ENCODE data around the gene GNAQ.

GNAQ gene

DNA sequence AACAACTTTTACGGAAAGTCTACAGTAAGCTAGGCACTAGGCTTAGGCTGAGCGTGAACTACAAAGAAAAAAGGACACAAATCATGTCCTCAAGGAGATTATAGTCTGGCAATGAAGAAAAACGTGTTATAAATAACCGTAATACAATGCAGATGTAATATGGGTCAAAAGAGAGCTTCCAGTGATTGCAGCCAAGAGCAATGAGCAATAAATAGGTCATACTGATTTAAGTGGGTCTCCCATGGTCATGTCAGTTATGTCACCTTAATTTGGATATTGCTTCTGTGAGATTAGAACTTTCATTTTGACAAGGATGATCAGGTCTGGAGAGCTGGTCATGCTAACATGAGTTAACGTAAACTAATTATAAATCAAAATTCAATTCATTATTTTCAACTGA, 224.9 kb downstream of the GNAQ start:
- DNase-seq (ENCODE audit: low spot score), result no peak
- no peak for TF ChIP-seq CTCF (IDR thresholded peaks at IDR 0.05)
- Histone ChIP-seq H3K27ac (peak overlapping the region in 1 of 2 donors; percentile 40), H3K4me3 (no peak overlapping the region)

GRCh38 chr9:77805810-77806209, 225.8 kb downstream of the GNAQ start:
- H3K27ac ChIP-seq, result no peak overlapping the region
- H3K4me3 ChIP-seq, result no peak overlapping the region
- no peak for TF ChIP-seq CTCF (IDR thresholded peaks at IDR 0.05)
- no peak for DNase-seq (ENCODE audit: low spot score)

- no peak for DNase-seq (ENCODE audit: low spot score)
- Histone ChIP-seq H3K27ac (no peak overlapping the region), H3K4me3 (no peak overlapping the region)
- TF ChIP-seq CTCF (IDR thresholded peaks at IDR 0.05), result no peak
Observed at GRCh38 chr9:77803423-77803822, 228.2 kb downstream of the GNAQ start.

GRCh38 chr9:77802515-77803293, 228.9 kb downstream of the GNAQ start:
- no peak for TF ChIP-seq CTCF (IDR thresholded peaks at IDR 0.05)
- Histone ChIP-seq H3K4me3 (no peak overlapping the region), H3K27ac (no peak overlapping the region)
- DNase-seq (ENCODE audit: low spot score), result no peak

- Histone ChIP-seq H3K27ac (no peak overlapping the region), H3K4me3 (no peak overlapping the region)
- no peak for TF ChIP-seq CTCF (IDR thresholded peaks at IDR 0.05)
- no peak for DNase-seq (ENCODE audit: low spot score)
Observed at GRCh38 chr9:77802064-77802463, 229.5 kb downstream of the GNAQ start.

DNA sequence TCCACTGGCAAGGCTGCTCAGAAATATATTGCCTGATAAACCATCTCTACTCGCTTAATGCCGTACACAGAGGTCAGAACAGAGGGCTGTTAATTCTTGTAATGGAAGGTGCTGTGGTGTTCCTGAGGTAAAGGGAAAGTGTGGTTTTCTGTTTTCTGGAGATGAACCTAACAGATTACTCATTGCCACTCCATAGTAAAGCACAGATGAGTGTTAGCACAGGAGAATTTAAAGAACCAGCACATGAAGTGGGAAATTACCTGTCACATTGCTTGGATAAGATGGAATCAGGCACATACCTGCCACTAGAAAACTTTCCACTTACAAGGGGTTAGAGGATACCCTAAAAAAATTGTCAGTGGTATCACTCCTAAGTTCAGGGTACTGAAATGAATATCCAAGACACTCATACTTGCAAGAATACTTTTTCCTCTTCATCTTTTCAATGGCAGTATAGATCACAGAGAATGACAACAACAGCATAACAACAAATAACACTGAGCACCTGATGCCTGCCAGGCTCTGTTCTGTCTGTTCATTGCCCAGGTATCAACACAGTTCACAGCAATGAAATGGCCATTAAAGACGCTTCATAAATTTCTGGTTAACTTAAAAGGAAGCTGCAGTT, 230.6 kb downstream of the GNAQ start:
- no peak overlapping the region for H3K27ac ChIP-seq
- no peak for TF ChIP-seq CTCF (IDR thresholded peaks at IDR 0.05)
- no peak overlapping the region for H3K4me3 ChIP-seq
- no peak for DNase-seq (ENCODE audit: low spot score)

GRCh38 chr9:77798140-77798539, 233.5 kb downstream of the GNAQ start:
- H3K4me3 ChIP-seq, result no peak overlapping the region
- no peak for TF ChIP-seq CTCF (IDR thresholded peaks at IDR 0.05)
- DNase-seq (ENCODE audit: low spot score), result no peak
- H3K27ac ChIP-seq, result no peak overlapping the region
